ENCODE data around the gene TES.

- no peak for TF ChIP-seq EZH2 (IDR thresholded peaks at IDR 0.05; ENCODE audit: low read length, unreplicated experiment)
- no peak for TF ChIP-seq CTCF (conservative IDR thresholded peaks at IDR 0.05; ENCODE audit: low read depth, low read length)
These were observed 13.4 kb upstream of the TES start for GRCh38 chr7:116196947-116197346.
